Measurements from ENCODE around the gene CGRRF1. TPM values are rescaled to one million over a fixed set of nuclear protein-coding genes. Genes with fewer than 3 reads are reported as not detected.

Gene CGRRF1
- total RNA-seq, 1 experiment from 2014 or later: 10.4 TPM

DNA sequence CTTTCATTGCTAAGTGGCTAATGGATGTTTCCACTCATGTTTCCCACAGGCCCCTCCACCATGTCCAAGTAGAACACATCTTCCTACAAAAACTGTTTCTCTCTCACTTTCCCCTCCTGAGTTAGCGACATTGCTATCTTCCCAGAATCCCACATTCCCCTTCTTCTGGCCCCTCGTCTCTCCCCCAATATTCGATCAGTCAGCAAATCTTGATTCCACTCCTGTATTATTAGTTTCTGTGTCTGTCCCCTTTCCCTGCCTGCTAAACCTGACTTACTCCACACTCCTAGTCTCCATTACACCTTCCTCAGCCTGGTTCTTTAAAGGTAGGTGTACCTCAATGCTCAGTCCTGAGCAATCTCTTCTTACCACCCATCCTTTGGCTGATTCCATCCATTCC lies 37.9 kb downstream of the CGRRF1 start:
- Histone ChIP-seq H3K9me3 (replicated peaks) (no peaks in the 10 kb centered on the region), H3K4me3 (no peak overlapping the region), H3K36me3 (no peaks in the 10 kb centered on the region), H3K4me1 (no peaks in the 10 kb centered on the region), H3K27ac (no peak overlapping the region), H3K27me3 (no peaks in the 10 kb centered on the region)
- DNase-seq: no peak

GRCh38 chr14:54548491-54548890 lies 38.8 kb downstream of the CGRRF1 start:
- H3K4me1 ChIP-seq: no peaks in the 10 kb centered on the region
- no peaks in the 10 kb centered on the region for H3K27me3 ChIP-seq
- H3K36me3 ChIP-seq: no peaks in the 10 kb centered on the region
- no peak for DNase-seq
- H3K9me3 ChIP-seq (replicated peaks): no peaks in the 10 kb centered on the region
- no peak overlapping the region for H3K27ac ChIP-seq
- H3K4me3 ChIP-seq: no peak overlapping the region

GRCh38 chr14:54549862-54550261 lies 40.2 kb downstream of the CGRRF1 start:
- DNase-seq: peak in 1 of 2 experiments; percentile 43
- Histone ChIP-seq H3K36me3 (no peaks in the 10 kb centered on the region), H3K27ac (no peak overlapping the region), H3K4me1 (no peaks in the 10 kb centered on the region), H3K27me3 (no peaks in the 10 kb centered on the region), H3K9me3 (replicated peaks) (no peaks in the 10 kb centered on the region), H3K4me3 (no peak overlapping the region)

GRCh38 chr14:54550514-54550913 lies 40.8 kb downstream of the CGRRF1 start:
- Histone ChIP-seq H3K4me1 (no peaks in the 10 kb centered on the region), H3K27me3 (no peaks in the 10 kb centered on the region), H3K27ac (no peak overlapping the region), H3K4me3 (no peak overlapping the region), H3K36me3 (no peaks in the 10 kb centered on the region), H3K9me3 (replicated peaks) (no peaks in the 10 kb centered on the region)
- no peak for DNase-seq

DNA sequence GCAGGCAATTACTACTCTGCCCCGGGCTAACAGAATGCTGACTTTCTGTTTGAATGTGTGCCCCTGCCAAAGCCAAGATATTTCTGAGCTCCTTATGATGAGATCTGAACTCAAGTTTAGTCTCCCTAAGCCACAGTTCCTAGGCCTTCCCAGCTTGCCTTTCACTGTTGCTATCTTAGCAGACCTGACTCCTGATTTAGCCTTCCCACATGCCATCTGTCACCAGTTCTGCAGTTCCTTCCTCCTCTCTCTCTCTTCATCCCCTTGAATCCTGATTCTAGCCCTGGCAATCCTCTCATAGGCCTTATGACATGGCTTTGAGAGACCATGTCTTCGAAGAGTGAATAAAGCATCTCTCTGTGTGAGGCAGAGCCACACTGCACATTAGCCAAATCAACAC lies 44.7 kb downstream of the CGRRF1 start:
- H3K27me3 ChIP-seq: no peaks in the 10 kb centered on the region
- DNase-seq: no peak

GRCh38 chr14:54555651-54556050 lies 45.9 kb downstream of the CGRRF1 start:
- H3K9me3 ChIP-seq (replicated peaks): no peaks in the 10 kb centered on the region
- no peak overlapping the region for H3K4me3 ChIP-seq
- H3K36me3 ChIP-seq: no peaks in the 10 kb centered on the region
- H3K27ac ChIP-seq: no peak overlapping the region
- H3K27me3 ChIP-seq: no peaks in the 10 kb centered on the region
- no peak for DNase-seq
- no peaks in the 10 kb centered on the region for H3K4me1 ChIP-seq

More for the DNA sequence above, 44.7 kb downstream of the CGRRF1 start:
- Histone ChIP-seq H3K27ac (no peak overlapping the region), H3K4me1 (no peaks in the 10 kb centered on the region), H3K4me3 (no peak overlapping the region), H3K9me3 (replicated peaks) (no peaks in the 10 kb centered on the region), H3K36me3 (no peaks in the 10 kb centered on the region)

- no peak overlapping the region for H3K4me3 ChIP-seq
- no peak for DNase-seq
- no peak overlapping the region for H3K27ac ChIP-seq
- no peaks in the 10 kb centered on the region for H3K9me3 ChIP-seq (replicated peaks)
- H3K36me3 ChIP-seq: no peaks in the 10 kb centered on the region
- no peaks in the 10 kb centered on the region for H3K27me3 ChIP-seq
- H3K4me1 ChIP-seq: no peaks in the 10 kb centered on the region
Observed at GRCh38 chr14:54556535-54556934, 46.8 kb downstream of the CGRRF1 start.

DNA sequence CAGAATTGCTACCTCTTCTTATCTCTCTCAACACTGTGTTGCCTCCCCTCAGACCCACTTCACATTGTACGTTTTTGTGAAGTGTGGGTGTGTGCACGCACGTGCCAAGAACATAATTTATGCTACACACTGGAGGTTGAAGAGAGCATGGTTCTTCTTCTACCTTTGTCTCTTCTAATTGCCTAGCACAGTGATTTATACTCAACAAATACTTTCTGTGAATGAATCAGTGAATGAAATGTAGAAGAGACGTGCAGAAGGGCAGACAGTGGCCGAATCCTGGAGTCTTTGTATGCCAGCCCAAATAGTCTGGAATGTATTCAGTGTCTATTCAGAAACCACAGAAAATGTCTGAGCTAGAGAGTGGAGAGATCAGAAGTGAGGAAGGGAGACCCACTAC lies 52.6 kb downstream of the CGRRF1 start:
- no peak overlapping the region for H3K4me3 ChIP-seq
- H3K36me3 ChIP-seq: no peaks in the 10 kb centered on the region
- no peaks in the 10 kb centered on the region for H3K9me3 ChIP-seq (replicated peaks)
- no peak overlapping the region for H3K27ac ChIP-seq
- DNase-seq: no peak
- no peaks in the 10 kb centered on the region for H3K27me3 ChIP-seq
- H3K4me1 ChIP-seq: peaks cover 5% of the 10 kb centered on the region; the same call in 1 of the 2 replicates

DNA sequence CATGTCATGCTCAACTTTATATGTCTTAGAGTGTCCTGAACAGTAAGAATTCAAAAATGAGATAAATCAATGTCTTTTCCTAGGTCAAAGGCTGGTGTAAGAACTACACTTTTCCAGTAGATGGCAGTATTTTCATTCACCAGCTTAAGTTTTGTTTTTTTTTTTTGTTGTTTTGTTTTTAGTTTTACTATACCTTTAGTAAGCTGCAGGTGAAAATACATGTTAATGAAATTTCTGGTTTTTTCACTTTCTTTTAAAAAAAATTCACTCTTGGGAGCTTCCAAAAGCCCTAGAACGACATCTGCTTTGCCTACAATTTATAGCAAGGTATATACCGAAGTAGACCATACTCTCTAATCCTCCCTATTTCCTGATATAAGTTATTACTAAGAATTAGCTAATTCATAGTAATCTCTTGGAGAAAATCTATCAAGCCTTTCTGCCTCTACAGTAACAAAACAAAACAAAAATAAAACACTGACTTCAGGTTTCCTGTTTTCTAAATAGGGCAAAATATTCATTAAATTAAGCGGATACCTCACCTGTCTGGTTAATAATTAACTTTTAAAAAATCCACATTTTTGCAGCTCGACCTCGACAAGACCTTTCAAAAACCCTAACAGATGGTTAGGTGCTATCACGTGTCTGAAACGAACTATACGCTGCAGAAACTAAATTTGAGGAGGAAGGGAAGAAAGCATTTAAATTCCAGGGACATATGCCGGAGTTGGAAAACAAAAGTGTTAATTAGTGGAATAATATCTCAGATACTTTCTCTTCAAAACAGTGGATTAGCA lies 54.6 kb downstream of the CGRRF1 start:
- peak in 1 of 2 experiments; percentile 55 for DNase-seq
- Histone ChIP-seq H3K9me3 (replicated peaks) (no peaks in the 10 kb centered on the region), H3K27me3 (no peaks in the 10 kb centered on the region), H3K4me3 (peak overlapping the region; percentile 87), H3K27ac (no peak overlapping the region), H3K36me3 (no peaks in the 10 kb centered on the region), H3K4me1 (peaks cover 5% of the 10 kb centered on the region; the same call in 1 of the 2 replicates)

DNA sequence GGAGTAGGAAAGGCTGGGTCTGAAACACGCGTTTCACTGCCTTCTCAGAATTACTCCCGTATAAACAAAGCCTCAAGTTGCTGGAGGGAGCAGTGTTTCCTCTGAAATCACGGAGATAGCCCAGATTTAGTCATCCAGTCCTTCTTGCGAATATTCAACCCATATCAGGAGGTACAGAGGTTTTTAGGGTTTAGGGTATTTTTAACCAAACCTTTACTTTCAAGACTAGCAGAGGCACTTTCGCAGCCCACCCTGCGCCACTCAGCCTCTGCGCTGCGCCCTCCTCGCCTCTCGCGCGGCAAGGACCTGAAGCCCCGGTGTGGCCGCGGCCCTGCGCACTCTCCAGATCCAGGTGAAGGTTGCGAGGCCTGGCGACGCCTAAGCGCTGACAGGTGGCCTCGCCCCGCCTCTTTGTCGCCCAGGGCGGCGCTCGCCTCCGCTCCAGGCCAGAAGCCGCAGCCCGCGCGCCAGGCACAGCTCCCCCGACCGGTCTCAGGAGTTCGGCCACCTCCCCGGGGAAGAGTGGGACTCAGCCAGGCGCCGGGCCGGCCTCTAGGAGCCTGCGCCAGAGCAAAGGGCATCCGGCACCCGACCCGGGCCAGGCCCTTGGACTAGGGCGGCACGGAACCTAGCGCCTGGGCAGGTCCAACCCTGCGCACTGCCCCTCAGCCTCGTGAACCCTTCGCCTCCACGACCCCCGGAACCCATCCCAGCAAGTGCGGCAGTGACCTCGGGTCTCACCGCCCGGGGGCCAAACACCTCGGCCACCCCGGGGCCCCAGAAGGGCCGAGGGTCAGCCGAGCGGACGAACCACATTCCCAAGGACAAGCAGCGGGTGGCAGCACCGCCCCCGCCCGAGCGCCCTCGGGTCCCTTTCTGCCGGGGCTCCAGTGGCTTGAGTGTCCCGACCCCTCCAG lies 55.4 kb downstream of the CGRRF1 start:
- DNase-seq: peak; percentile 61 to 72
- Histone ChIP-seq H3K27me3 (no peaks in the 10 kb centered on the region), H3K36me3 (no peaks in the 10 kb centered on the region), H3K4me3 (peak overlapping the region; percentile 87), H3K9me3 (replicated peaks) (no peaks in the 10 kb centered on the region), H3K27ac (peak overlapping the region; percentile 25), H3K4me1 (peaks cover 9% of the 10 kb centered on the region)

DNA sequence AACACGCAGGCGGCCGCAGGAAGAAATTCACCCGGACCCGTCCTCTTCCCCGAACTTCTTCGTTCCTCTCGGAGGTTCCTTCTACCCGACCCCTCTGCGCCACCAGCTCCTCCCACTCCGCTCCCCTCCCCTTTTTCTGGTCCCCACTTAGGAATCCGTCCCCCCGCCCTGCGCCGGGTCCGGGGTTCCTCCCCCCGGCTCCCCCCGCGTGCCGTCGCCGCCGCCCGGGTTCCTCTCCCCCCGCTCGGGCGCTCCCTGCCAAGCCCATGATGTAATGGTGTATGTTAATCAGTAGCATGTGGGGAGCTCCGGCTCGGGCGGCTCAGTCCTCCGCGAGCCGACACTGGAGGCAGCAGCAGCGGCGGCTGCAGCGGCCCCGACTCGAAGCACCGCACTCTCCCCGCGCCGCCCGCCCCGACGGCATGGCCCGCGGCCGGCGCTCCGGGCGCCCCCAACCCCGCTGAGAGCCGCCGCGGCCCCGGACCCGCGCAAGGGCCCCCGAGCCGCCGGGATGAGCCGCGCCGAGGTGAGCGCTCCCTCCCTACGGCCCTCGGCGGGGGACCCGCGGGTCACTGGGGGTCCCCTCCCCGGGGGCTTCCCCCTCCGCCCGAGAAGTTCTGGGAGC lies 56.2 kb downstream of the CGRRF1 start:
- H3K4me1 ChIP-seq: peaks cover 16% of the 10 kb centered on the region
- H3K4me3 ChIP-seq: peak overlapping the region; percentile 87
- H3K27me3 ChIP-seq: no peaks in the 10 kb centered on the region
- no peaks in the 10 kb centered on the region for H3K36me3 ChIP-seq
- peak; percentile 84 to 87 for DNase-seq
- H3K27ac ChIP-seq: peak overlapping the region; percentile 66
- H3K9me3 ChIP-seq (replicated peaks): no peaks in the 10 kb centered on the region

- peak; percentile 75 to 78 for DNase-seq
- H3K27ac ChIP-seq: peak within 1 kb of the TSS; percentile 66
- peak within 1 kb of the TSS; percentile 87 for H3K4me3 ChIP-seq
- no peaks in the 10 kb centered on the region for H3K27me3 ChIP-seq
- H3K4me1 ChIP-seq: peaks cover 18% of the 10 kb centered on the region
- H3K9me3 ChIP-seq (replicated peaks): no peaks in the 10 kb centered on the region
- 0 out of 2 replicates have a peak, but pooled peaks cover under 1% of the 10 kb centered on the region for H3K36me3 ChIP-seq
Observed at GRCh38 chr14:54566410-54567223, 56.9 kb downstream of the CGRRF1 start, which contains the start of gene SAMD4A. Gene SAMD4A (plus strand): TSS chr14:54567128. CDS start chr14:54567917, 789 bp downstream.

DNA sequence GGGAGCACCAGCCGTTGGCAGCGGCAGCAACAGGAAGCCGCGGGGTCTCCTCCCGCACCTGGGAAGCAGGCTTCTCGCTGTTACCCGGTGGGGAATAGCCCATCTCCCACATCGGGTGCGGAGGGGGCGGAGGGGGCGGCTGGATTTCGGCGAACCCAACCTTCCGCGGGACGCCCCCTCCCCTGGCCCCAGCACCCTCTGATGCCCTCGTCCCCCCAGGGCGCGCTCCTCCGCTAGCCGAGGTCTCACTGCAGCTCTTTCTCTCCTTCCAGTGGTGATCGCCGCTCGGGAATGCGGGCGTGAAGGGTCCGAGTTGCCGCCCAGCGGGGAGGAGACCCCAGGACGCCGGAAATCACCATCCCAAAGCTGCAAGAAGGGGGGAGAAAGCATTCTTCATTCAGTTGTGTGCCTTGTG lies 57.5 kb downstream of the CGRRF1 start:
- peaks cover 18% of the 10 kb centered on the region for H3K4me1 ChIP-seq
- no peaks in the 10 kb centered on the region for H3K27me3 ChIP-seq
- H3K36me3 ChIP-seq: peaks cover 6% of the 10 kb centered on the region
- H3K9me3 ChIP-seq (replicated peaks): peaks cover 5% of the 10 kb centered on the region
- H3K4me3 ChIP-seq: peak overlapping the region; percentile 87
- peak; percentile 54 to 61 for DNase-seq
- H3K27ac ChIP-seq: peak overlapping the region; percentile 66

All from SJCRH30 (cell line).